CD14-positive monocyte (primary cell): ENCODE data around the gene SIPA1. TPM values are rescaled to one million over a fixed set of nuclear protein-coding genes. Genes with fewer than 3 reads are reported as not detected.

ENCODE experiments used
- DNase-seq, 3 donors: peaks; one replicate each; pipeline ENCODE4 v3.0.0-alpha.2; 2011 to 2022
- H2AFZ ChIP-seq: 2 replicates; pipeline ENCODE4 v1.6.0; 2012; ENCODE audit warnings: mild to moderate bottlenecking, low read depth, low read length, inconsistent platforms; ENCODE audit not compliant: insufficient read depth, poor library complexity, severe bottlenecking
- H3K27ac ChIP-seq, 2 donors: 1 replicate in 1 of 2; 2 replicates in 1 of 2; pipeline ENCODE4 v1.5.1; 2012 to 2013; ENCODE audit warnings: low read length in 2 of 2, control low read depth in 1 of 2, inconsistent platforms in 1 of 2, low read depth in 1 of 2, mild to moderate bottlenecking in 1 of 2
- H3K27me3 ChIP-seq, 2 donors: one replicate each; pipeline versions ENCODE4 v1.6.0 to v1.6.1; 2011 to 2013; ENCODE audit warnings: low read length in 2 of 2; ENCODE audit not compliant: control insufficient read depth in 2 of 2, insufficient read depth in 2 of 2
- H3K36me3 ChIP-seq, 2 donors: replicated peaks in 1 of 2; 1 replicate in 1 of 2; 2 replicates in 1 of 2; pipeline versions ENCODE4 v1.5.1 to v1.6.1; 2012 to 2013; ENCODE audit warnings: low read length in 2 of 2, control low read depth in 1 of 2, inconsistent platforms in 1 of 2, mild to moderate bottlenecking in 1 of 2; ENCODE audit not compliant: insufficient read depth in 2 of 2, control insufficient read depth in 1 of 2
- H3K4me1 ChIP-seq, 2 donors: 1 replicate in 1 of 2; 2 replicates in 1 of 2; pipeline versions ENCODE4 v1.5.1 to v1.6.1; 2012 to 2013; ENCODE audit warnings: low read length in 2 of 2, control low read depth in 1 of 2, inconsistent platforms in 1 of 2, mild to moderate bottlenecking in 1 of 2, moderate library complexity in 1 of 2; ENCODE audit not compliant: insufficient read depth in 2 of 2, control insufficient read depth in 1 of 2
- H3K4me2 ChIP-seq: replicated peaks from 2 replicates; pipeline ENCODE3; 2012; ENCODE audit warnings: low read length, moderate library complexity, mild to moderate bottlenecking; ENCODE audit not compliant: poor library complexity, severe bottlenecking; ENCODE audit errors: extremely low read depth
- H3K4me3 ChIP-seq, 3 experiments: fragments of 200-600 bp in 1 of 3; sonication (generic) in 1 of 3; replicated peaks in 1 of 3; 1 replicate in 2 of 3; 2 replicates in 1 of 3; pipeline ENCODE4 v1.5.1; 2011 to 2013; ENCODE audit warnings: low read length in 3 of 3, mild to moderate bottlenecking in 3 of 3, control low read depth in 2 of 3, low read depth in 2 of 3, inconsistent platforms in 1 of 3, moderate library complexity in 1 of 3
- H3K79me2 ChIP-seq: 2 replicates; pipeline ENCODE4 v1.6.0; 2012; ENCODE audit warnings: mild to moderate bottlenecking, control low read depth, inconsistent platforms, low read length, moderate library complexity; ENCODE audit not compliant: insufficient read depth
- H3K9ac ChIP-seq: 2 replicates; pipeline ENCODE4 v1.6.0; 2017; ENCODE audit warnings: low read length, mild to moderate bottlenecking; ENCODE audit not compliant: insufficient read depth, poor library complexity, severe bottlenecking
- H3K9me3 ChIP-seq, 2 donors: replicated peaks in 1 of 2; 1 replicate in 1 of 2; 2 replicates in 1 of 2; pipeline versions ENCODE4 v1.5.1 to v1.6.1; 2012 to 2013; ENCODE audit warnings: low read length in 2 of 2, control low read depth in 1 of 2; ENCODE audit not compliant: control insufficient read depth in 1 of 2, insufficient read depth in 1 of 2
- H4K20me1 ChIP-seq: 2 replicates; pipeline ENCODE4 v1.6.0; 2012; ENCODE audit warnings: mild to moderate bottlenecking, low read length, control low read depth, moderate library complexity; ENCODE audit not compliant: insufficient read depth
- H3K27ac Mint-ChIP-seq, 7 donors: one replicate each; pipeline ENCODE4 v1.8.0; 2020; ENCODE audit warnings: mild to moderate bottlenecking in 7 of 7, mixed read lengths in 7 of 7, moderate library complexity in 6 of 7, inconsistent platforms in 2 of 7
- H3K27me3 Mint-ChIP-seq, 3 donors: one replicate each; pipeline ENCODE4 v1.8.0; 2021 to 2022; ENCODE audit warnings: low read depth in 3 of 3, mild to moderate bottlenecking in 3 of 3, mixed read lengths in 3 of 3, moderate library complexity in 3 of 3, inconsistent platforms in 1 of 3
- H3K36me3 Mint-ChIP-seq, 2 donors: one replicate each; pipeline ENCODE4 v1.8.0; 2020; ENCODE audit warnings: mixed read lengths in 2 of 2, inconsistent platforms in 1 of 2, mild to moderate bottlenecking in 1 of 2
- H3K4me1 Mint-ChIP-seq: one replicate; pipeline ENCODE4 v1.8.0; 2020; ENCODE audit warnings: mild to moderate bottlenecking, mixed read lengths
- H3K4me3 Mint-ChIP-seq, 2 donors: one replicate each; pipeline ENCODE4 v1.8.0; 2020; ENCODE audit warnings: mild to moderate bottlenecking in 2 of 2, mixed read lengths in 2 of 2, moderate library complexity in 1 of 2
- H3K9me3 Mint-ChIP-seq, 7 donors: one replicate each; pipeline ENCODE4 v1.8.0; 2020 to 2022; ENCODE audit warnings: mixed read lengths in 7 of 7, mild to moderate bottlenecking in 6 of 7, moderate library complexity in 6 of 7, inconsistent platforms in 2 of 7
- WGBS: methylation state at CpG from one replicate; pipeline ENCODE4 v1.1.5; 2013; ENCODE audit warnings: missing lambda C conversion rate; ENCODE audit not compliant: insufficient coverage; 5-methylcytosine and 5-hydroxymethylcytosine counted together
- intact Hi-C, 2 donors: fragments of 100-400 bp; cut with micrococcal nuclease; formaldehyde crosslinking; loops; one replicate each; pipeline versions ENCODE4 v1.15.0 to v1.15.1; 2023
- polyA plus RNA-seq, 3 donors: library from polyadenylated mRNA; depleted of rRNA in 1 of 3; unstranded in 2 of 3; stranded (reverse) in 1 of 3; fragments of 300-500 nt in 2 of 3; fragments of >200 nt in 1 of 3; fragmentation: Illumina TruSeq in 2 of 3; gene quantifications; 1 replicate in 2 of 3; 2 replicates in 1 of 3; pipeline ENCODE4 v1.2.3, GENCODE V29; 2012 to 2021
- TF ChIP-seq, protein P1 (sequence below): fragments of 200-600 bp; IDR thresholded peaks from one replicate; pipeline ENCODE4 v1.8.0; 2022; ENCODE audit warnings: antibody characterized with exemption, mild to moderate bottlenecking

SIPA1 gene
- polyA plus RNA-seq, 3 donors = 83.4 to 110 (median 86.5) TPM

DNA sequence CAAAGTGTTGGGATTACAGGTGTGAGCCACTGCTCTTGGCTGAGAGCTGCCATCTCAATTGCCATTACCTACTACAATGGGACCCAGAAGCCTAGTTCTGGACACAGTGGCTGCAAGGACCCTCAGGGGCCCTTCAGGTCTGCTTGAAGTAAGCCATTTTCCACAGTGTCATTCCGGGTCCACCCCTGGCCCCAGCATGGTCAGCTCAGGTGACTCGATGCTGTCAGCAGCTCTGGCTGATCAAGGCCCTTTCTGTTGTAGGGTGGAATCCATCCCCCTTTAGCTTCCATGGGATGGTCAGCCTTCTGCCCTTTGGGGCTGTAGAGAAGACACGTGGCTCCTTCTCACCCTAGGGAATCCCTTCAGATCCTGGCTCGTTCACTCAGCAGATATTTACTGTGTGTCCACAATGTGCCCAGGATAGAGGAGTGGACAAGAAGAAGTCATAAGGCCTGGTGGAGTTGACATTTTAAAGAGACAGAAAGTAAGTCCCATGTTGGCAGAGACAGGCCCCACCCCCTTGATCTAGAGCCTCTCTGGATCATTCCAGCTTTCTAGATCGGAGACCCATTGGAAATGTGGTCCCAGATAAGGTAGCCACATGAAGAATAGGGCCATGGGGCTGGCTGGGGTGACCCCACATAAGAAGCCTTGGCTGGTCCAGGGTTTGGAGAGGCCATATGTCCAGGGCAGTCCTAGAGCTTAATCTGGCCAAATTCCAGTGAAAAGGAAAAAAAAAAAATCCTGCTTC is 59.1 kb downstream of the SIPA1 start:
- no peak overlapping the region for H2AFZ ChIP-seq
- H3K9ac ChIP-seq = no peak overlapping the region
- H3K9me3 ChIP-seq = no peaks in the 10 kb centered on the region
- Mint-ChIP-seq H3K27ac (no peak overlapping the region), H3K9me3 (peaks cover 0 to 3% (median 0%) of the 10 kb centered on the region in 7 donors), H3K27me3 (peaks cover 0 to 3% (median 2%) of the 10 kb centered on the region in 3 donors), H3K4me3 (no peak overlapping the region), H3K36me3 (no peaks in the 10 kb centered on the region), H3K4me1 (peaks cover 6% of the 10 kb centered on the region)
- no peaks in the 10 kb centered on the region for H3K27me3 ChIP-seq
- no peak overlapping the region for H3K27ac ChIP-seq
- TF ChIP-seq, protein P1, sequence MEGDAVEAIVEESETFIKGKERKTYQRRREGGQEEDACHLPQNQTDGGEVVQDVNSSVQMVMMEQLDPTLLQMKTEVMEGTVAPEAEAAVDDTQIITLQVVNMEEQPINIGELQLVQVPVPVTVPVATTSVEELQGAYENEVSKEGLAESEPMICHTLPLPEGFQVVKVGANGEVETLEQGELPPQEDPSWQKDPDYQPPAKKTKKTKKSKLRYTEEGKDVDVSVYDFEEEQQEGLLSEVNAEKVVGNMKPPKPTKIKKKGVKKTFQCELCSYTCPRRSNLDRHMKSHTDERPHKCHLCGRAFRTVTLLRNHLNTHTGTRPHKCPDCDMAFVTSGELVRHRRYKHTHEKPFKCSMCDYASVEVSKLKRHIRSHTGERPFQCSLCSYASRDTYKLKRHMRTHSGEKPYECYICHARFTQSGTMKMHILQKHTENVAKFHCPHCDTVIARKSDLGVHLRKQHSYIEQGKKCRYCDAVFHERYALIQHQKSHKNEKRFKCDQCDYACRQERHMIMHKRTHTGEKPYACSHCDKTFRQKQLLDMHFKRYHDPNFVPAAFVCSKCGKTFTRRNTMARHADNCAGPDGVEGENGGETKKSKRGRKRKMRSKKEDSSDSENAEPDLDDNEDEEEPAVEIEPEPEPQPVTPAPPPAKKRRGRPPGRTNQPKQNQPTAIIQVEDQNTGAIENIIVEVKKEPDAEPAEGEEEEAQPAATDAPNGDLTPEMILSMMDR = no peak
- no peak overlapping the region for H3K4me3 ChIP-seq
- H4K20me1 ChIP-seq = no peaks in the 10 kb centered on the region
- no peak overlapping the region for H3K4me2 ChIP-seq
- DNase-seq = no peak
- no peaks in the 10 kb centered on the region for H3K4me1 ChIP-seq
- intact Hi-C loops = no loop called here
- H3K36me3 ChIP-seq = no peaks in the 10 kb centered on the region
- WGBS = 93% methylated on average over 3 of the region's 5 CpGs
- H3K79me2 ChIP-seq = no peaks in the 10 kb centered on the region

DNA sequence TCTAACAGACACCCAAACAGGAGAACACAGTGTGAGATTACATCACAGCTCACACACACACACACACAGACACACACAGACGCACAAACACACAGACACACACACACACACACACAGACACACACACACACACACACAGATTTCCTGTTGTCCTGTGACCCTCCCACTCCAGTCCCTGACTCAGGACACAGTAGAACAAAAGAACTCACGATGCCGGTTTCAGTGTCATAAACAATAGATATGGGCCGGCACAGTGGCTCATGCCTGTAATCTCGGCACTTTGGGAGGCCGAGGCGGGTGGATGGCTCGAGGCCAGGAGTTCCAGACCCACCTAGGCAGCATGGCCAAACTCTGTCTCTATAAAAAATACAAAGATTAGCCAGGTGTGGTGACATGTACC is 60.3 kb downstream of the SIPA1 start:
- no peak overlapping the region for H3K27ac ChIP-seq
- Mint-ChIP-seq H3K4me3 (no peak overlapping the region), H3K4me1 (peaks cover 6% of the 10 kb centered on the region), H3K27me3 (peaks cover 0 to 3% (median 2%) of the 10 kb centered on the region in 3 donors), H3K27ac (peak overlapping the region in 1 of 7 donors; percentile 25), H3K9me3 (peaks cover 0 to 3% (median 0%) of the 10 kb centered on the region in 7 donors), H3K36me3 (no peaks in the 10 kb centered on the region)
- no peaks in the 10 kb centered on the region for H3K27me3 ChIP-seq
- H2AFZ ChIP-seq = no peak overlapping the region
- no peaks in the 10 kb centered on the region for H3K79me2 ChIP-seq
- no peak overlapping the region for H3K4me3 ChIP-seq
- H3K4me1 ChIP-seq = no peaks in the 10 kb centered on the region
- intact Hi-C loops = no loop called here
- H4K20me1 ChIP-seq = no peaks in the 10 kb centered on the region
- 80% methylated on average over 8 of the region's 8 CpGs for WGBS
- no peak overlapping the region for H3K9ac ChIP-seq
- no peaks in the 10 kb centered on the region for H3K36me3 ChIP-seq
- no peaks in the 10 kb centered on the region for H3K9me3 ChIP-seq
- TF ChIP-seq, protein P1 = no peak
- no peak for DNase-seq
- no peak overlapping the region for H3K4me2 ChIP-seq
